PC-3 (cell line): Measurements from ENCODE around the gene APMAP.

Source experiments
- EZH2 ChIP-seq: fragments of 300-600 bp; sonication (generic); IDR thresholded peaks from one replicate; pipeline ENCODE4 v1.6.1; 2017; ENCODE audit warnings: antibody characterized with exemption, mild to moderate bottlenecking, low read length; ENCODE audit not compliant: unreplicated experiment
- EZH2phosphoT487 ChIP-seq: fragments of 300-600 bp; sonication (generic); IDR thresholded peaks from 2 replicates; pipeline ENCODE4 v1.6.1; 2018; ENCODE audit warnings: mild to moderate bottlenecking, antibody characterized with exemption, low read length, borderline replicate concordance
- TF ChIP-seq, protein P1 (sequence below): fragments of 300-600 bp; sonication (generic); conservative IDR thresholded peaks from 2 replicates; pipeline ENCODE4 v1.5.1; 2017; ENCODE audit warnings: antibody characterized with exemption, low read depth, mild to moderate bottlenecking, low read length

DNA sequence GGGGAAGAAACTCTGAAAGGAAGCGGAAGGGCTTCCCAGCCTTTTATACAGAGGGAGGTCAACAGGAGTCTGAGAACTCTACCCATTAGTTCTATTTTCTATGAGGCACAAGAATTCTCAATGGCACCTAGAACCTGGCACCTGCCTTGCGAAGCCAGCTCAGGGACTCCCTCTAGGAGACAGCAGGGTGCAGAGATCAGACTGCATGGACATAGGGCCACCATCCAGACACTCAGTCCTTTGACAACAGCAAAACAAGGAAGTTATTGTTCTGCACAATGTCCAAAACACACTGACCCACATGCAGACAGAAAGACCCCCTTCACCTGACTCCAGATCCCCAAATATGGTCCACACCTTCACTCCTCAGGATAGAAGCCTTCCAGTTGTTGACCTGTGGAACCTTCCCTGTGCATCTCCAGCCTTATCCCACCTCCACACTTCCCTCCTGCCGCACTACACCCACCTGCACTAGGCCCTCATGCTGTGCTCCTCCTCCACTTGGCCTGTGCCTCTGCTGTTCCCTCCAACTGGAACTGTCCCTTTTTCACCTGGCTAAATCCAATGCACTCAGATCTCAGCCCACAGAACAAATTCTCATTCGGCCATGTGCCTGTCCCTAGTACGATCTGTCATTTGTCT is 37.6 kb upstream of the APMAP start:
- TF ChIP-seq, protein P1, sequence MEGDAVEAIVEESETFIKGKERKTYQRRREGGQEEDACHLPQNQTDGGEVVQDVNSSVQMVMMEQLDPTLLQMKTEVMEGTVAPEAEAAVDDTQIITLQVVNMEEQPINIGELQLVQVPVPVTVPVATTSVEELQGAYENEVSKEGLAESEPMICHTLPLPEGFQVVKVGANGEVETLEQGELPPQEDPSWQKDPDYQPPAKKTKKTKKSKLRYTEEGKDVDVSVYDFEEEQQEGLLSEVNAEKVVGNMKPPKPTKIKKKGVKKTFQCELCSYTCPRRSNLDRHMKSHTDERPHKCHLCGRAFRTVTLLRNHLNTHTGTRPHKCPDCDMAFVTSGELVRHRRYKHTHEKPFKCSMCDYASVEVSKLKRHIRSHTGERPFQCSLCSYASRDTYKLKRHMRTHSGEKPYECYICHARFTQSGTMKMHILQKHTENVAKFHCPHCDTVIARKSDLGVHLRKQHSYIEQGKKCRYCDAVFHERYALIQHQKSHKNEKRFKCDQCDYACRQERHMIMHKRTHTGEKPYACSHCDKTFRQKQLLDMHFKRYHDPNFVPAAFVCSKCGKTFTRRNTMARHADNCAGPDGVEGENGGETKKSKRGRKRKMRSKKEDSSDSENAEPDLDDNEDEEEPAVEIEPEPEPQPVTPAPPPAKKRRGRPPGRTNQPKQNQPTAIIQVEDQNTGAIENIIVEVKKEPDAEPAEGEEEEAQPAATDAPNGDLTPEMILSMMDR, result no peak
- no peak for TF ChIP-seq EZH2
- no peak for TF ChIP-seq EZH2phosphoT487
